Epithelial cell of esophagus (primary cell): Measurements from ENCODE around the gene AGR2.

Experiments
- DNase-seq: peaks from one replicate; pipeline ENCODE4 v3.0.0; 2010; ENCODE audit warnings: low read depth
- H3K4me3 ChIP-seq: 2 replicates; pipeline ENCODE4 v1.5.1; 2011; ENCODE audit warnings: mild to moderate bottlenecking, low read length, control low read depth
- TF ChIP-seq, protein P1 (sequence below): IDR thresholded peaks from 2 replicates; pipeline ENCODE4 v1.5.1; 2011; ENCODE audit warnings: low read depth, mild to moderate bottlenecking, low read length, control low read depth, inconsistent platforms; ENCODE audit not compliant: insufficient read depth; ENCODE audit errors: missing control alignments

The AGR2 gene

GRCh38 chr7:16836481-16836880 lies 31.7 kb upstream of the AGR2 start:
- no peak overlapping the region for H3K4me3 ChIP-seq
- TF ChIP-seq, protein P1, sequence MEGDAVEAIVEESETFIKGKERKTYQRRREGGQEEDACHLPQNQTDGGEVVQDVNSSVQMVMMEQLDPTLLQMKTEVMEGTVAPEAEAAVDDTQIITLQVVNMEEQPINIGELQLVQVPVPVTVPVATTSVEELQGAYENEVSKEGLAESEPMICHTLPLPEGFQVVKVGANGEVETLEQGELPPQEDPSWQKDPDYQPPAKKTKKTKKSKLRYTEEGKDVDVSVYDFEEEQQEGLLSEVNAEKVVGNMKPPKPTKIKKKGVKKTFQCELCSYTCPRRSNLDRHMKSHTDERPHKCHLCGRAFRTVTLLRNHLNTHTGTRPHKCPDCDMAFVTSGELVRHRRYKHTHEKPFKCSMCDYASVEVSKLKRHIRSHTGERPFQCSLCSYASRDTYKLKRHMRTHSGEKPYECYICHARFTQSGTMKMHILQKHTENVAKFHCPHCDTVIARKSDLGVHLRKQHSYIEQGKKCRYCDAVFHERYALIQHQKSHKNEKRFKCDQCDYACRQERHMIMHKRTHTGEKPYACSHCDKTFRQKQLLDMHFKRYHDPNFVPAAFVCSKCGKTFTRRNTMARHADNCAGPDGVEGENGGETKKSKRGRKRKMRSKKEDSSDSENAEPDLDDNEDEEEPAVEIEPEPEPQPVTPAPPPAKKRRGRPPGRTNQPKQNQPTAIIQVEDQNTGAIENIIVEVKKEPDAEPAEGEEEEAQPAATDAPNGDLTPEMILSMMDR = no peak
- no peak for DNase-seq

DNA sequence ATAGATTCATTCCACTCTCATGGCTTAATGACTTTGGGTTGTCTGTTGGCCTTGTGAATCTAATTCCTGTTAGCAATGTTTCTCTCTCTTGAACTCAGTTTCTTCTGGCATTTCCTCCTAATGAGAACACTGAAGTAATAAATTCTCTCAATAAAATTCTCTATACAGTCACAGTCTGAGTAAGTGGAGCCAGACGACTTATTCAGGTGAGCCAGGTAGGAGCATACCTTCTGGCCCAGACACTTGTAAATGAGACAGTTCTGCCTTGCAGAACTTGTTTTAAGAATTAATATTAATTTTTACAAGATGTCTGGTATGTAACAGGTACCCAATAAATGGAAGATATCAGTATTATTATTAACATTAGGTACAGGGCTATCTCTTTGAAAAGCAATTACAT lies 28.6 kb upstream of the AGR2 start:
- no peak overlapping the region for H3K4me3 ChIP-seq
- no peak for DNase-seq
- TF ChIP-seq, protein P1 = no peak

DNA sequence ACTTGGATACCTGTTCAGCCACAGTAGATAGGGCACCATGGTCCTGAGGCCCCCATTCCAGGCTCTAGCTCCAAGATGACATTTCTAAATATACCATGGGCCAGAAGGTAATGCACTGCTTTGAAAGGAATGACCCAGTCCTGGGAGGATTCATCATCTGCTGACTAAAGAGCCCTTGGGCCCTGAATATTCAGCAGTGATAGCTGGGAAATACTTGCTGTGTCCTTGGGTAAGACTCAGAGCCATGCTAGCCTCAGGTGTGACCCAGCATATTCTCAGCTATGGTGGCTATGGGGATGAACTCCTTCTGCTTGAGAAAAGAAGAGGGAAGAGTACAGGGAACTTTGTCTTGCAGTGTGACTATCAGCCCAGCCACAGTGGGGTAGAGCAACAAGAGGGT lies 21.3 kb upstream of the AGR2 start:
- H3K4me3 ChIP-seq = no peak overlapping the region
- TF ChIP-seq, protein P1 = no peak
- peak; percentile 46 for DNase-seq

GRCh38 chr7:16822029-16822428 lies 17.2 kb upstream of the AGR2 start:
- DNase-seq = no peak
- TF ChIP-seq, protein P1 = no peak
- H3K4me3 ChIP-seq = no peak overlapping the region

GRCh38 chr7:16818732-16819131 lies 13.9 kb upstream of the AGR2 start:
- H3K4me3 ChIP-seq = no peak overlapping the region
- peak; percentile 19 for DNase-seq
- TF ChIP-seq, protein P1 = no peak

DNA sequence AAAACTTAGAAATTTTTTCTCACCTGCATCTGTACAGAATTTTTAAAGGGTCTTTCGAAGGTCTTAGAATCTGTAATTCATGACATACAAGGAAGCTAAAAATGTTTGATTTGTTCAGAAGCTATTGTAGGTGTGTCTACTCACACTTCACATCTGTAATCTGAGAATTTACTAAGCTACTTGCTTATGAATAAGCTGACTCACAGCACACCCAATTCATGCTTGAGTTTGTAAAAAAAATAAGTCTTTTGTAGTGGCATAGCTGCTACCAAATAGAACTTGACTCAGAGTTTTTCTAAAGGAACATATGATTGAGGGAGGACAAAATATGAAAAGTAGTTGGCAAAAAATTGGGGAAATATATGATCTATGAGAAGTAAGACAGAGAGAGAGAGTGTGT lies 12.7 kb upstream of the AGR2 start:
- DNase-seq = peak; percentile 87

GRCh38 chr7:16816824-16817223 lies 12.0 kb upstream of the AGR2 start:
- TF ChIP-seq, protein P1 = no peak
- no peak overlapping the region for H3K4me3 ChIP-seq
- DNase-seq = no peak

More for the DNA sequence above, 12.7 kb upstream of the AGR2 start:
- H3K4me3 ChIP-seq = no peak overlapping the region
- TF ChIP-seq, protein P1 = no peak
